ENCODE data around the gene NMNAT2. TPM values are rescaled to one million over a fixed set of nuclear protein-coding genes. Genes with fewer than 3 reads are reported as not detected.

The NMNAT2 gene
- total and polyA plus RNA-seq, 10 of the 15 experiments (the other 5 are each of a cell fraction or from before 2014, with no cell fraction given) = 0.02 to 2.0 (median 0.60) TPM

DNA sequence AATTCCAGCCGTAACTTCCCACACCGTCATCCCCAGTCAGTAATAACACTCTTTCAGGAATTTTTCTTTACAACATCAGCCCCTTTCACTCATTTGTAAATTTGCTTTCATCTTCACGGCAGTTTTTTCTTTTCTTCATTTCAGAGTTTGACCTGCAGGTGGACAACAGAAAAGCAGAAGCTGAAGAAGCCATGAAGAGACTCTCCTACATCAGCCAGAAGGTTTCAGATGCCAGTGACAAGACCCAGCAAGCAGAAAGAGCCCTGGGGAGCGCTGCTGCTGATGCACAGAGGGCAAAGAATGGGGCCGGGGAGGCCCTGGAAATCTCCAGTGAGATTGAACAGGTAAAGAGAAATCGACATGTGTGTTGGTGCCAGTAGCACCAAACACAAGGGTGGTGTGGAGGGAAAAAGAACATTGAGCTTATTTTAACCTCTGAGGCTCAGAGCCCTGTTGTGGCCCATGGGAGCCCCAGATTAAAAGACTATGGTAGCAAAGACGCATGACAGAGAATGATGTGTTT is 178.9 kb downstream of the NMNAT2 start:
- no peak for DNase-seq (ENCODE audit: low read depth, low spot score)
- RAD21 ChIA-PET (ENCODE audit: unreplicated experiment) = no interaction called here
- TF ChIP-seq DPF2 (IDR thresholded peaks at IDR 0.05) = no peak
- TF ChIP-seq FOXM1 (IDR thresholded peaks at IDR 0.05; ENCODE audit: low read depth, low read length) = no peak
- no peak for TF ChIP-seq STAT3 (IDR thresholded peaks at IDR 0.05; ENCODE audit: low read depth, low read length)
- TF ChIP-seq SMAD1 (IDR thresholded peaks at IDR 0.05; ENCODE audit: low read depth, partially characterized antibody) = no peak
- TF ChIP-seq IKZF2 (IDR thresholded peaks at IDR 0.05) = no peak
- TF ChIP-seq JUNB (IDR thresholded peaks at IDR 0.05) = no peak

DNA sequence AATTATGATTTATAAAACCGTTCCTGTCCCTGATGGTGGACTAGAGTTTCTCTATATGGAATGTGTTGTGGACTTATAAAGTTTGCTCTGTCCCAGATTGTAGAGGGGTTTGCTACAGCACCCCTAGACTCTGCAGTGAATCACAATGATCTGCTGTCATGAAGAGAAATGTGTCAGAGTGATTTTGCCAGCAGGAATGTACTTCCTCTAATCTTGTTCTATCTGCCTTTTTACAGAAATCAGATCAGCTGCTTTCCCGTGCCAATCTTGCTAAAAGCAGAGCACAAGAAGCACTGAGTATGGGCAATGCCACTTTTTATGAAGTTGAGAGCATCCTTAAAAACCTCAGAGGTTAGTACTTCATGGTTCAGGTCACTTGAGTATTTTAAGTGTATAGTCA is 180.1 kb downstream of the NMNAT2 start:
- ChIA-PET CTCF (interaction anchor here (2.1 kb wide), 1 partner anchor 10 kb away, joined by 8 read pairs; no protein-coding TSS in a partner anchor), SMC1A (ENCODE audit: uncharacterized antibody, unreplicated experiment) (interaction anchor here (1.1 to 3.9 kb wide), 3 partner anchors 10 to 12 kb away, joined by 3 to 16 read pairs (median 8); no protein-coding TSS in a partner anchor), POLR2A (no interaction called here), RAD21 (ENCODE audit: unreplicated experiment) (interaction anchor here (0.6 kb wide), 1 partner anchor 10 kb away, joined by 3 read pairs; no protein-coding TSS in a partner anchor)
- H2AFZ ChIP-seq (ENCODE audit: control insufficient read depth, low read depth, low read length) = no peak overlapping the region
- no peaks in the 10 kb centered on the region for H3K4me1 ChIP-seq (ENCODE audit: control insufficient read depth, insufficient read depth, low read length)
- intact Hi-C loops (cut with micrococcal nuclease; ENCODE audit: unreplicated experiment) = no loop called here
- no peak for ATAC-seq
- H4K20me1 ChIP-seq (ENCODE audit: control insufficient read depth, insufficient read depth) = no peaks in the 10 kb centered on the region
- no peaks in the 10 kb centered on the region for H3K36me3 ChIP-seq (ENCODE audit: control insufficient read depth in 2 of 2, insufficient read depth in 2 of 2, low read length in 1 of 2)
- in situ Hi-C loops (cut with MboI) = no loop called here
- no peaks in the 10 kb centered on the region for H3K27me3 ChIP-seq (replicated peaks in 1 of 2; ENCODE audit: control insufficient read depth in 2 of 2, insufficient read depth in 2 of 2, low read length in 1 of 2)
- H3K4me2 ChIP-seq (ENCODE audit: control insufficient read depth, insufficient read depth) = no peak overlapping the region
- no peak for DNase-seq (ENCODE audit: low read depth, low spot score)
- WGBS (ENCODE audit: insufficient coverage, insufficient replicate concordance, low lambda C conversion rate, missing lambda C conversion rate) = 14% methylated on average over 2 of the region's 2 CpGs
- H3K79me2 ChIP-seq (ENCODE audit: control insufficient read depth, insufficient read depth, low read length) = no peaks in the 10 kb centered on the region
- no peak overlapping the region for H3K27ac ChIP-seq (ENCODE audit: control insufficient read depth, insufficient read depth)
- H3K4me3 ChIP-seq = no peak overlapping the region
- no peak for FAIRE-seq
- BruUV-seq (replicated peaks) = no TSS peak
- no peak overlapping the region for H3K9ac ChIP-seq (ENCODE audit: control insufficient read depth, insufficient read depth, low read length)
- H3K9me3 ChIP-seq (replicated peaks; ENCODE audit: control insufficient read depth, insufficient read depth, low read length) = no peaks in the 10 kb centered on the region
- TF ChIP-seq, protein P1, sequence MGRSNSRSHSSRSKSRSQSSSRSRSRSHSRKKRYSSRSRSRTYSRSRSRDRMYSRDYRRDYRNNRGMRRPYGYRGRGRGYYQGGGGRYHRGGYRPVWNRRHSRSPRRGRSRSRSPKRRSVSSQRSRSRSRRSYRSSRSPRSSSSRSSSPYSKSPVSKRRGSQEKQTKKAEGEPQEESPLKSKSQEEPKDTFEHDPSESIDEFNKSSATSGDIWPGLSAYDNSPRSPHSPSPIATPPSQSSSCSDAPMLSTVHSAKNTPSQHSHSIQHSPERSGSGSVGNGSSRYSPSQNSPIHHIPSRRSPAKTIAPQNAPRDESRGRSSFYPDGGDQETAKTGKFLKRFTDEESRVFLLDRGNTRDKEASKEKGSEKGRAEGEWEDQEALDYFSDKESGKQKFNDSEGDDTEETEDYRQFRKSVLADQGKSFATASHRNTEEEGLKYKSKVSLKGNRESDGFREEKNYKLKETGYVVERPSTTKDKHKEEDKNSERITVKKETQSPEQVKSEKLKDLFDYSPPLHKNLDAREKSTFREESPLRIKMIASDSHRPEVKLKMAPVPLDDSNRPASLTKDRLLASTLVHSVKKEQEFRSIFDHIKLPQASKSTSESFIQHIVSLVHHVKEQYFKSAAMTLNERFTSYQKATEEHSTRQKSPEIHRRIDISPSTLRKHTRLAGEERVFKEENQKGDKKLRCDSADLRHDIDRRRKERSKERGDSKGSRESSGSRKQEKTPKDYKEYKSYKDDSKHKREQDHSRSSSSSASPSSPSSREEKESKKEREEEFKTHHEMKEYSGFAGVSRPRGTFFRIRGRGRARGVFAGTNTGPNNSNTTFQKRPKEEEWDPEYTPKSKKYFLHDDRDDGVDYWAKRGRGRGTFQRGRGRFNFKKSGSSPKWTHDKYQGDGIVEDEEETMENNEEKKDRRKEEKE (IDR thresholded peaks at IDR 0.05) = no peak
- TF ChIP-seq KDM1A (IDR thresholded peaks at IDR 0.05; ENCODE audit: borderline replicate concordance) (no peak), NRF1 (conservative IDR thresholded peaks at IDR 0.05; ENCODE audit: low read depth, low read length) (no peak), TCF7 (IDR thresholded peaks at IDR 0.05; ENCODE audit: borderline replicate concordance) (no peak), SREBF2 (IDR thresholded peaks at IDR 0.05; ENCODE audit: low read length) (no peak), BACH1 (IDR thresholded peaks at IDR 0.05; ENCODE audit: borderline replicate concordance) (no peak), IRF4 (IDR thresholded peaks at IDR 0.05; ENCODE audit: low read depth, low read length) (no peak), SMARCA5 (IDR thresholded peaks at IDR 0.05) (no peak)

More for the DNA sequence above, 178.9 kb downstream of the NMNAT2 start:
- no peak overlapping the region for H3K4me3 ChIP-seq
- no peaks in the 10 kb centered on the region for H3K27me3 ChIP-seq (replicated peaks in 1 of 2; ENCODE audit: control insufficient read depth in 2 of 2, insufficient read depth in 2 of 2, low read length in 1 of 2)
- H3K4me2 ChIP-seq (ENCODE audit: control insufficient read depth, insufficient read depth) = no peak overlapping the region
- FAIRE-seq (no peak), ATAC-seq (peak; percentile 60)
- intact Hi-C loops (cut with micrococcal nuclease; ENCODE audit: unreplicated experiment) (no loop called here), in situ Hi-C loops (cut with MboI) (no loop called here)
- no peaks in the 10 kb centered on the region for H3K4me1 ChIP-seq (ENCODE audit: control insufficient read depth, insufficient read depth, low read length)
- WGBS (ENCODE audit: insufficient coverage, insufficient replicate concordance, low lambda C conversion rate, missing lambda C conversion rate) = 34% methylated on average over 7 of the region's 7 CpGs
- H3K36me3 ChIP-seq (ENCODE audit: control insufficient read depth in 2 of 2, insufficient read depth in 2 of 2, low read length in 1 of 2) = no peaks in the 10 kb centered on the region
- H3K9me3 ChIP-seq (replicated peaks; ENCODE audit: control insufficient read depth, insufficient read depth, low read length) = no peaks in the 10 kb centered on the region
- no TSS peak for BruUV-seq (replicated peaks)
- peak overlapping the region; percentile 12; the same call in 1 of the 2 replicates for H2AFZ ChIP-seq (ENCODE audit: control insufficient read depth, low read depth, low read length)
- H3K9ac ChIP-seq (ENCODE audit: control insufficient read depth, insufficient read depth, low read length) = no peak overlapping the region
- ChIA-PET POLR2A (no interaction called here), CTCF (interaction anchor here (0.7 to 1.5 kb wide), 4 partner anchors 11 to 276 kb away, joined by 3 read pairs; no protein-coding TSS in a partner anchor), SMC1A (ENCODE audit: uncharacterized antibody, unreplicated experiment) (interaction anchor here (0.7 to 3.9 kb wide), 4 partner anchors 9 to 39 kb away, joined by 3 to 16 read pairs (median 4); no protein-coding TSS in a partner anchor)
- no peaks in the 10 kb centered on the region for H3K79me2 ChIP-seq (ENCODE audit: control insufficient read depth, insufficient read depth, low read length)
- H3K27ac ChIP-seq (ENCODE audit: control insufficient read depth, insufficient read depth) = no peak overlapping the region
- no peaks in the 10 kb centered on the region for H4K20me1 ChIP-seq (ENCODE audit: control insufficient read depth, insufficient read depth)

Measured in GM12878 (cell line).